Measurements from ENCODE around the gene PFKFB3.

DNA sequence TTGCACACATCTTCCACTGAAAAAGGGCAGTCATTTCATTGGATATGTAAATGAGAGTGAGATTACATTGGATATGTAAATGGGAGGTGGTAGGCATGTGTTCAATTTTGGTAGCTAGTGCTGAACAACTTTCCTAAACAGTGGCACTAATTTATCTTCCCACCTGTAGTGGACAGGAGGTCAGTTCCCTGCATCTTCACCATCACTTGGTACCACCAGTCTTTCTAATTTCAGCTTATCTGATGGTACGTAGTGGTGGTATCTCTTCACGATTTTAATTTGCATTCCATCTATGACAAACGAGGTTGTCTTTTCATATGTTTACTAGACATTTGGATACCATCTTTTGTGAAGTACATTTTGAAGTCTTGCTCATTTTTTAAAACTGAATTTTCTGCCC lies 58.1 kb downstream of the PFKFB3 start:
- TF ChIP-seq, protein P1, sequence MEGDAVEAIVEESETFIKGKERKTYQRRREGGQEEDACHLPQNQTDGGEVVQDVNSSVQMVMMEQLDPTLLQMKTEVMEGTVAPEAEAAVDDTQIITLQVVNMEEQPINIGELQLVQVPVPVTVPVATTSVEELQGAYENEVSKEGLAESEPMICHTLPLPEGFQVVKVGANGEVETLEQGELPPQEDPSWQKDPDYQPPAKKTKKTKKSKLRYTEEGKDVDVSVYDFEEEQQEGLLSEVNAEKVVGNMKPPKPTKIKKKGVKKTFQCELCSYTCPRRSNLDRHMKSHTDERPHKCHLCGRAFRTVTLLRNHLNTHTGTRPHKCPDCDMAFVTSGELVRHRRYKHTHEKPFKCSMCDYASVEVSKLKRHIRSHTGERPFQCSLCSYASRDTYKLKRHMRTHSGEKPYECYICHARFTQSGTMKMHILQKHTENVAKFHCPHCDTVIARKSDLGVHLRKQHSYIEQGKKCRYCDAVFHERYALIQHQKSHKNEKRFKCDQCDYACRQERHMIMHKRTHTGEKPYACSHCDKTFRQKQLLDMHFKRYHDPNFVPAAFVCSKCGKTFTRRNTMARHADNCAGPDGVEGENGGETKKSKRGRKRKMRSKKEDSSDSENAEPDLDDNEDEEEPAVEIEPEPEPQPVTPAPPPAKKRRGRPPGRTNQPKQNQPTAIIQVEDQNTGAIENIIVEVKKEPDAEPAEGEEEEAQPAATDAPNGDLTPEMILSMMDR (IDR thresholded peaks at IDR 0.05; ENCODE audit: low read length): no peak
- TF ChIP-seq EZH2 (optimal IDR thresholded peaks at IDR 0.05; ENCODE audit: low read depth, low read length): no peak
